H9 (cell line): ENCODE measurements around the gene MECP2. TPM values are rescaled to one million over a fixed set of nuclear protein-coding genes. Genes with fewer than 3 reads are reported as not detected.

Source experiments
- DNase-seq: peaks from one replicate; pipeline ENCODE4 v3.0.0-alpha.2; 2017
- H2AFZ ChIP-seq: one replicate; pipeline ENCODE4 v1.6.1; 2013; ENCODE audit warnings: mild to moderate bottlenecking, low read length, control low read depth, moderate library complexity
- H2AK5ac ChIP-seq: 2 replicates; pipeline ENCODE4 v1.6.1; 2013; ENCODE audit warnings: low read length, control low read depth, mixed read lengths; ENCODE audit not compliant: insufficient read length
- H2BK120ac ChIP-seq: one replicate; pipeline ENCODE4 v1.6.1; 2013; ENCODE audit warnings: low read depth, mild to moderate bottlenecking, low read length, control low read depth, inconsistent platforms; ENCODE audit not compliant: poor library complexity, severe bottlenecking
- H2BK12ac ChIP-seq: 2 replicates; pipeline ENCODE4 v1.6.1; 2013; ENCODE audit warnings: low read length, control low read depth, mixed read lengths, low read depth; ENCODE audit not compliant: insufficient read length
- H2BK15ac ChIP-seq: 2 replicates; pipeline ENCODE4 v1.6.1; 2013; ENCODE audit warnings: low read depth, low read length, control low read depth
- H2BK20ac ChIP-seq: one replicate; pipeline ENCODE4 v1.6.1; 2013; ENCODE audit warnings: low read depth, mild to moderate bottlenecking, low read length, control low read depth, inconsistent platforms; ENCODE audit not compliant: poor library complexity, severe bottlenecking
- H2BK5ac ChIP-seq: 2 replicates; pipeline ENCODE4 v1.6.1; 2013; ENCODE audit warnings: low read length, control low read depth, mixed read lengths; ENCODE audit not compliant: insufficient read length
- H3K14ac ChIP-seq: 2 replicates; pipeline ENCODE4 v1.6.1; 2013; ENCODE audit warnings: low read length, control low read depth; ENCODE audit not compliant: insufficient read depth
- H3K18ac ChIP-seq: 2 replicates; pipeline ENCODE4 v1.6.1; 2013; ENCODE audit warnings: low read depth, mild to moderate bottlenecking, mixed read lengths, low read length, control low read depth; ENCODE audit not compliant: insufficient read length
- H3K23ac ChIP-seq: 2 replicates; pipeline ENCODE4 v1.6.1; 2013; ENCODE audit warnings: low read length, control low read depth, mixed read lengths, low read depth; ENCODE audit not compliant: insufficient read length
- H3K23me2 ChIP-seq: 2 replicates; pipeline ENCODE4 v1.6.1; 2013; ENCODE audit warnings: low read depth, mild to moderate bottlenecking, mixed read lengths, low read length, control low read depth; ENCODE audit not compliant: insufficient read length, poor library complexity, severe bottlenecking
- H3K27ac ChIP-seq: 2 replicates; pipeline ENCODE4 v1.5.1; 2013; ENCODE audit warnings: low read length, control low read depth, mixed read lengths, low read depth; ENCODE audit not compliant: insufficient read length
- H3K27me3 ChIP-seq: 2 replicates; pipeline ENCODE4 v1.6.1; 2013; ENCODE audit warnings: low read length, control low read depth, inconsistent platforms; ENCODE audit not compliant: insufficient read depth
- H3K4ac ChIP-seq: 2 replicates; pipeline ENCODE4 v1.6.1; 2013; ENCODE audit warnings: low read depth, mild to moderate bottlenecking, control low read depth, inconsistent platforms, low read length, moderate library complexity
- H3K4me1 ChIP-seq: 2 replicates; pipeline ENCODE4 v1.6.1; 2013; ENCODE audit warnings: low read length, control low read depth, inconsistent platforms; ENCODE audit not compliant: insufficient read depth
- H3K4me2 ChIP-seq: 2 replicates; pipeline ENCODE4 v1.6.1; 2013; ENCODE audit warnings: low read length, control low read depth, mixed read lengths; ENCODE audit not compliant: insufficient read length, insufficient read depth
- H3K56ac ChIP-seq: 2 replicates; pipeline ENCODE4 v1.6.1; 2013; ENCODE audit warnings: low read depth, mild to moderate bottlenecking, mixed read lengths, low read length, control low read depth; ENCODE audit not compliant: insufficient read length
- H3K79me1 ChIP-seq: 2 replicates; pipeline ENCODE4 v1.6.1; 2013; ENCODE audit warnings: low read depth, mild to moderate bottlenecking, moderate library complexity, low read length, control low read depth, inconsistent platforms; ENCODE audit not compliant: insufficient read depth, poor library complexity, severe bottlenecking
- H3K79me2 ChIP-seq: 2 replicates; pipeline ENCODE4 v1.6.1; 2013; ENCODE audit warnings: low read length, control low read depth, inconsistent platforms; ENCODE audit not compliant: insufficient read depth
- H3K9ac ChIP-seq: 2 replicates; pipeline ENCODE4 v1.6.1; 2013; ENCODE audit warnings: low read length, control low read depth, mixed read lengths; ENCODE audit not compliant: insufficient read length; ENCODE audit errors: extremely low read depth
- H3K9me3 ChIP-seq: one replicate; pipeline ENCODE4 v1.6.1; 2013; ENCODE audit warnings: low read depth, low read length, inconsistent platforms; ENCODE audit not compliant: control insufficient read depth
- H3T11ph ChIP-seq: one replicate; pipeline ENCODE4 v1.6.1; 2013; ENCODE audit warnings: mild to moderate bottlenecking, low read length, control low read depth, inconsistent platforms
- H4K20me1 ChIP-seq: one replicate; pipeline ENCODE4 v1.6.1; 2013; ENCODE audit not compliant: control insufficient read depth, insufficient read length, insufficient read depth
- H4K5ac ChIP-seq: 2 replicates; pipeline ENCODE4 v1.6.1; 2013; ENCODE audit warnings: low read depth, mild to moderate bottlenecking, mixed read lengths, low read length, control low read depth; ENCODE audit not compliant: insufficient read length
- H4K8ac ChIP-seq: replicated peaks from 2 replicates; pipeline ENCODE4 v1.6.1; 2013; ENCODE audit warnings: low read length, control low read depth, mixed read lengths, low read depth; ENCODE audit not compliant: insufficient read length
- H4K91ac ChIP-seq: 2 replicates; pipeline ENCODE4 v1.6.1; 2013; ENCODE audit warnings: low read depth, mild to moderate bottlenecking, moderate library complexity, mixed read lengths, low read length, control low read depth; ENCODE audit not compliant: insufficient read length
- H3K27ac Mint-ChIP-seq, 3 experiments: 2 replicates in 2 of 3; 3 replicates in 1 of 3; pipeline ENCODE4 v1.8.0; 2020 to 2021; ENCODE audit warnings: mixed read lengths in 3 of 3, mild to moderate bottlenecking in 1 of 3, moderate library complexity in 1 of 3
- H3K27me3 Mint-ChIP-seq: 2 replicates; pipeline ENCODE4 v1.8.0; 2021; ENCODE audit warnings: low read depth, mild to moderate bottlenecking, moderate library complexity, mixed read lengths
- H3K36me3 Mint-ChIP-seq, 3 experiments: 2 replicates in 2 of 3; 3 replicates in 1 of 3; pipeline ENCODE4 v1.8.0; 2020 to 2021; ENCODE audit warnings: low read depth in 3 of 3, mixed read lengths in 3 of 3; ENCODE audit not compliant: insufficient read depth in 1 of 3
- H3K4me1 Mint-ChIP-seq, 2 experiments: 2 replicates each; pipeline ENCODE4 v1.8.0; 2020; ENCODE audit warnings: mixed read lengths in 2 of 2
- H3K4me3 Mint-ChIP-seq, 2 experiments: 2 replicates in 1 of 2; 3 replicates in 1 of 2; pipeline ENCODE4 v1.8.0; 2020 to 2021; ENCODE audit warnings: mild to moderate bottlenecking in 2 of 2, mixed read lengths in 2 of 2, moderate library complexity in 1 of 2
- H3K9me3 Mint-ChIP-seq, 2 experiments: 2 replicates in 1 of 2; 3 replicates in 1 of 2; pipeline ENCODE4 v1.8.0; 2020; ENCODE audit warnings: mild to moderate bottlenecking in 2 of 2, mixed read lengths in 2 of 2, moderate library complexity in 1 of 2
- CTCF ChIP-seq: fragments of 200-600 bp; sonication (generic); conservative IDR thresholded peaks from 3 replicates; pipeline ENCODE4 v1.8.0; 2021; ENCODE audit warnings: antibody characterized with exemption, mild to moderate bottlenecking
- WGBS: extraction: QIAGEN DNeasy Blood & Tissue Kit; methylation state at CpG from one replicate; pipeline ENCODE4 v1.1.7; 2013; ENCODE audit warnings: missing lambda C conversion rate, low lambda C conversion rate, mixed read lengths; ENCODE audit not compliant: insufficient read length; ENCODE audit errors: extremely low coverage; 5-methylcytosine and 5-hydroxymethylcytosine counted together
- total RNA-seq: library from RNA; stranded (reverse); gene quantifications from 2 replicates; pipeline ENCODE4 v1.2.1, GENCODE V29; 2021

The MECP2 gene
- total RNA-seq, 1 experiment from 2014 or later, result 32.2 TPM

DNA sequence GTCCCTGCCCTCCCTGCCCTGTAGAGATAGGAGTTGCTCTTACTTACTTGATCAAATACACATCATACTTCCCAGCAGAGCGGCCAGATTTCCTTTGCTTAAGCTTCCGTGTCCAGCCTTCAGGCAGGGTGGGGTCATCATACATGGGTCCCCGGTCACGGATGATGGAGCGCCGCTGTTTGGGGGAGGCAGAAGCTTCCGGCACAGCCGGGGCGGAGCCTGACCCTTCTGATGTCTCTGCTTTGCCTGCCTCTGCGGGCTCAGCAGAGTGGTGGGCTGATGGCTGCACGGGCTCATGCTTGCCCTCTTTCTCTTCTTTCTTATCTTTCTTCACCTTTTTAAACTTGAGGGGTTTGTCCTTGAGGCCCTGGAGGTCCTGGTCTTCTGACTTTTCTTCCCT, 65.4 kb downstream of the MECP2 start:
- H2AK5ac ChIP-seq, result no peak overlapping the region
- H2BK12ac ChIP-seq, result no peak overlapping the region
- Mint-ChIP-seq H3K4me1 (peaks cover 32 to 39% of the 10 kb centered on the region in 2 experiments), H3K4me3 (no peak overlapping the region), H3K36me3 (peaks cover 31 to 62% (median 53%) of the 10 kb centered on the region in 3 experiments), H3K9me3 (peaks cover 82% of the 10 kb centered on the region in 2 experiments), H3K27ac (0 out of 7 replicates have a peak overlapping the region, but pooled peaks of 2 of the 3 experiments have one; percentile 65 to 75), H3K27me3 (peaks cover 5% of the 10 kb centered on the region; the same call in 1 of the 2 replicates)
- no peak overlapping the region for H2BK5ac ChIP-seq
- H3K9ac ChIP-seq, result no peak overlapping the region
- no peak overlapping the region for H3T11ph ChIP-seq
- H3K56ac ChIP-seq, result no peak overlapping the region
- H3K4me2 ChIP-seq, result no peak overlapping the region
- no peak overlapping the region for H4K8ac ChIP-seq
- H3K4me1 ChIP-seq, result peaks cover 5% of the 10 kb centered on the region; the same call in 1 of the 2 replicates
- H4K20me1 ChIP-seq, result peaks cover 3% of the 10 kb centered on the region
- H2AFZ ChIP-seq, result no peak overlapping the region
- H3K4ac ChIP-seq, result no peak overlapping the region
- no peak overlapping the region for H3K23ac ChIP-seq
- H3K23me2 ChIP-seq, result no peaks in the 10 kb centered on the region
- TF ChIP-seq CTCF, result no peak
- H4K91ac ChIP-seq, result no peak overlapping the region
- no peak overlapping the region for H3K18ac ChIP-seq
- no peak overlapping the region for H3K14ac ChIP-seq
- peaks cover 21% of the 10 kb centered on the region for H3K9me3 ChIP-seq
- no peak overlapping the region for H2BK20ac ChIP-seq
- DNase-seq, result no peak
- no peak overlapping the region for H2BK120ac ChIP-seq
- H4K5ac ChIP-seq, result no peak overlapping the region
- H3K27ac ChIP-seq, result no peak overlapping the region
- no peaks in the 10 kb centered on the region for H3K79me2 ChIP-seq
- WGBS, result no CpG with 5 or more reads among the region's 11 CpGs
- no peaks in the 10 kb centered on the region for H3K27me3 ChIP-seq
- no peaks in the 10 kb centered on the region for H3K79me1 ChIP-seq
- no peak overlapping the region for H2BK15ac ChIP-seq
